Natural killer cell treated with Interleukin-12 subunit alpha and Interleukin-12 subunit beta and Interleukin-15 and Interleukin-18, amount 100 ng/mL, for 72 hours (primary cell): ENCODE results near the gene EPHA6. TPM values are rescaled to one million over a fixed set of nuclear protein-coding genes. Genes with fewer than 3 reads are reported as not detected.

Experiments used
- ATAC-seq, 2 donors: fragments of 150-1000 bp; cut with Tn5 transposase in 1 of 2; sonication (Bioruptor Pico), chemical (Tn5 transposase) in 1 of 2; 2 replicates each; pipeline ENCODE4 v1.10.0; 2021
- DNase-seq: peaks from one replicate; pipeline ENCODE4 v3.0.0; 2022; ENCODE audit warnings: low spot score
- H3K27ac Mint-ChIP-seq, 2 donors: 1 replicate in 1 of 2; 2 replicates in 1 of 2; pipeline ENCODE4 v1.8.0; 2022; ENCODE audit warnings: mixed read lengths in 2 of 2, mild to moderate bottlenecking in 1 of 2, moderate library complexity in 1 of 2
- H3K27me3 Mint-ChIP-seq, 2 donors: 1 replicate in 1 of 2; 2 replicates in 1 of 2; pipeline ENCODE4 v1.8.0; 2022; ENCODE audit warnings: mixed read lengths in 2 of 2
- H3K36me3 Mint-ChIP-seq: one replicate; pipeline ENCODE4 v1.8.0; 2022; ENCODE audit warnings: mixed read lengths
- H3K4me1 Mint-ChIP-seq, 2 donors: 1 replicate in 1 of 2; 2 replicates in 1 of 2; pipeline ENCODE4 v1.8.0; 2022; ENCODE audit warnings: low read depth in 2 of 2, mixed read lengths in 2 of 2, mild to moderate bottlenecking in 1 of 2
- H3K4me3 Mint-ChIP-seq: one replicate; pipeline ENCODE4 v1.8.0; 2022; ENCODE audit warnings: mixed read lengths
- H3K9me3 Mint-ChIP-seq: 2 replicates; pipeline ENCODE4 v1.8.0; 2022; ENCODE audit warnings: mixed read lengths
- total RNA-seq, 2 donors: library from RNA; stranded (reverse); gene quantifications; one replicate each; pipeline ENCODE4 v1.2.3, GENCODE V29; 2022

The EPHA6 gene
- total RNA-seq, 2 donors from 2014 or later, result not detected

- ATAC-seq (no peak), DNase-seq (no peak)
- no peak overlapping the region for H3K27ac Mint-ChIP-seq
- no peaks in the 10 kb centered on the region for H3K27me3 Mint-ChIP-seq
- peaks cover 16% of the 10 kb centered on the region for H3K9me3 Mint-ChIP-seq
- peaks cover 8% of the 10 kb centered on the region for H3K36me3 Mint-ChIP-seq
- no peaks in the 10 kb centered on the region for H3K4me1 Mint-ChIP-seq
- no peak overlapping the region for H3K4me3 Mint-ChIP-seq
Observed at GRCh38 chr3:97105989-97106651, 291.7 kb downstream of the EPHA6 start.

GRCh38 chr3:97106652-97106989, 292.2 kb downstream of the EPHA6 start:
- DNase-seq (no peak), ATAC-seq (no peak)
- Mint-ChIP-seq H3K36me3 (peaks cover 8% of the 10 kb centered on the region), H3K4me1 (no peaks in the 10 kb centered on the region), H3K4me3 (no peak overlapping the region), H3K9me3 (peaks cover 16% of the 10 kb centered on the region), H3K27me3 (no peaks in the 10 kb centered on the region), H3K27ac (no peak overlapping the region)

- DNase-seq (no peak), ATAC-seq (no peak)
- Mint-ChIP-seq H3K4me1 (no peaks in the 10 kb centered on the region), H3K9me3 (peaks cover 15% of the 10 kb centered on the region), H3K27me3 (no peaks in the 10 kb centered on the region), H3K4me3 (no peak overlapping the region), H3K36me3 (peaks cover 8% of the 10 kb centered on the region), H3K27ac (no peak overlapping the region)
Observed at GRCh38 chr3:97108136-97108535, 293.7 kb downstream of the EPHA6 start.

GRCh38 chr3:97111244-97111643, 296.9 kb downstream of the EPHA6 start:
- DNase-seq, result no peak
- H3K36me3 Mint-ChIP-seq, result no peaks in the 10 kb centered on the region
- no peaks in the 10 kb centered on the region for H3K4me1 Mint-ChIP-seq
- no peak overlapping the region for H3K27ac Mint-ChIP-seq
- H3K9me3 Mint-ChIP-seq, result peaks cover 16% of the 10 kb centered on the region
- ATAC-seq, result no peak
- H3K27me3 Mint-ChIP-seq, result no peaks in the 10 kb centered on the region
- H3K4me3 Mint-ChIP-seq, result no peak overlapping the region

- H3K27ac Mint-ChIP-seq, result no peak overlapping the region
- peaks cover 4% of the 10 kb centered on the region for H3K36me3 Mint-ChIP-seq
- H3K9me3 Mint-ChIP-seq, result peaks cover 10% of the 10 kb centered on the region
Observed at GRCh38 chr3:97121386-97121785, 307.0 kb downstream of the EPHA6 start.

GRCh38 chr3:97125902-97126499, 311.6 kb downstream of the EPHA6 start:
- H3K4me3 Mint-ChIP-seq, result no peak overlapping the region
- no peak overlapping the region for H3K27ac Mint-ChIP-seq
- H3K4me1 Mint-ChIP-seq, result no peaks in the 10 kb centered on the region
- H3K9me3 Mint-ChIP-seq, result peaks cover 12% of the 10 kb centered on the region
- peaks cover 4% of the 10 kb centered on the region for H3K36me3 Mint-ChIP-seq
- no peak for DNase-seq
- H3K27me3 Mint-ChIP-seq, result no peaks in the 10 kb centered on the region
- ATAC-seq, result no peak

More at GRCh38 chr3:97121386-97121785, 307.0 kb downstream of the EPHA6 start:
- no peak for ATAC-seq
- H3K4me3 Mint-ChIP-seq, result no peak overlapping the region
- no peaks in the 10 kb centered on the region for H3K27me3 Mint-ChIP-seq
- no peaks in the 10 kb centered on the region for H3K4me1 Mint-ChIP-seq
- DNase-seq, result no peak

- ATAC-seq (no peak), DNase-seq (no peak)
- no peaks in the 10 kb centered on the region for H3K36me3 Mint-ChIP-seq
- no peak overlapping the region for H3K4me3 Mint-ChIP-seq
- H3K27me3 Mint-ChIP-seq, result no peaks in the 10 kb centered on the region
- no peak overlapping the region for H3K27ac Mint-ChIP-seq
- H3K9me3 Mint-ChIP-seq, result peaks cover 6% of the 10 kb centered on the region
- H3K4me1 Mint-ChIP-seq, result no peaks in the 10 kb centered on the region
Observed at GRCh38 chr3:97131476-97131875, 317.1 kb downstream of the EPHA6 start.

- ATAC-seq (no peak), DNase-seq (no peak)
- H3K4me3 Mint-ChIP-seq, result no peak overlapping the region
- H3K27me3 Mint-ChIP-seq, result no peaks in the 10 kb centered on the region
- peaks cover 26% of the 10 kb centered on the region for H3K9me3 Mint-ChIP-seq
- no peaks in the 10 kb centered on the region for H3K4me1 Mint-ChIP-seq
- no peak overlapping the region for H3K27ac Mint-ChIP-seq
- H3K36me3 Mint-ChIP-seq, result peaks cover 5% of the 10 kb centered on the region
Observed at GRCh38 chr3:97138914-97139541, 324.6 kb downstream of the EPHA6 start.

GRCh38 chr3:97148931-97149330, 334.5 kb downstream of the EPHA6 start:
- ATAC-seq, result no peak
- Mint-ChIP-seq H3K36me3 (no peaks in the 10 kb centered on the region), H3K4me1 (no peaks in the 10 kb centered on the region), H3K27ac (no peak overlapping the region), H3K4me3 (no peak overlapping the region), H3K27me3 (no peaks in the 10 kb centered on the region), H3K9me3 (peaks cover 10% of the 10 kb centered on the region)
- DNase-seq, result no peak

GRCh38 chr3:97161169-97161568, 346.8 kb downstream of the EPHA6 start:
- Mint-ChIP-seq H3K4me3 (no peak overlapping the region), H3K9me3 (peaks cover 15% of the 10 kb centered on the region), H3K36me3 (no peaks in the 10 kb centered on the region), H3K27ac (no peak overlapping the region), H3K27me3 (no peaks in the 10 kb centered on the region), H3K4me1 (no peaks in the 10 kb centered on the region)
- no peak for DNase-seq
- ATAC-seq, result no peak

GRCh38 chr3:97177242-97177641, 362.8 kb downstream of the EPHA6 start:
- no peak for ATAC-seq
- DNase-seq, result no peak
- Mint-ChIP-seq H3K4me3 (no peak overlapping the region), H3K27me3 (no peaks in the 10 kb centered on the region), H3K4me1 (no peaks in the 10 kb centered on the region), H3K36me3 (peaks cover 26% of the 10 kb centered on the region), H3K27ac (no peak overlapping the region), H3K9me3 (peaks cover 28% of the 10 kb centered on the region)

GRCh38 chr3:97181704-97182103, 367.3 kb downstream of the EPHA6 start:
- ATAC-seq, result no peak
- Mint-ChIP-seq H3K4me1 (no peaks in the 10 kb centered on the region), H3K27me3 (no peaks in the 10 kb centered on the region), H3K9me3 (peaks cover 24% of the 10 kb centered on the region), H3K36me3 (peaks cover 23% of the 10 kb centered on the region), H3K4me3 (no peak overlapping the region), H3K27ac (no peak overlapping the region)
- DNase-seq, result no peak

GRCh38 chr3:97187771-97188170, 373.4 kb downstream of the EPHA6 start:
- Mint-ChIP-seq H3K27ac (no peak overlapping the region), H3K4me3 (no peak overlapping the region), H3K9me3 (peaks cover 6% of the 10 kb centered on the region), H3K36me3 (no peaks in the 10 kb centered on the region), H3K4me1 (no peaks in the 10 kb centered on the region), H3K27me3 (no peaks in the 10 kb centered on the region)
- DNase-seq (no peak), ATAC-seq (no peak)

GRCh38 chr3:97189835-97190234, 375.4 kb downstream of the EPHA6 start:
- H3K4me3 Mint-ChIP-seq, result no peak overlapping the region
- H3K9me3 Mint-ChIP-seq, result peaks cover 15% of the 10 kb centered on the region
- ATAC-seq (no peak), DNase-seq (no peak)
- no peaks in the 10 kb centered on the region for H3K4me1 Mint-ChIP-seq
- no peak overlapping the region for H3K27ac Mint-ChIP-seq
- H3K36me3 Mint-ChIP-seq, result no peaks in the 10 kb centered on the region
- H3K27me3 Mint-ChIP-seq, result no peaks in the 10 kb centered on the region
